GM19043 (cell line): ENCODE data around the gene FRMD4A.

Experiments used
- ATAC-seq: cut with Tn5 transposase; IDR thresholded peaks from one replicate; pipeline ENCODE4 v1.9.1; 2021; ENCODE audit warnings: low read depth; ENCODE audit not compliant: unreplicated experiment

The FRMD4A gene

GRCh38 chr10:14296065-14296709, 34.5 kb downstream of the FRMD4A start:
- ATAC-seq: no peak

GRCh38 chr10:14294347-14295059, 36.2 kb downstream of the FRMD4A start:
- no peak for ATAC-seq

- ATAC-seq: no peak
These were observed 37.2 kb downstream of the FRMD4A start for GRCh38 chr10:14293526-14293925.

- ATAC-seq: no peak
These were observed 39.4 kb downstream of the FRMD4A start for GRCh38 chr10:14291296-14291695.

- ATAC-seq: no peak
These were observed 44.7 kb downstream of the FRMD4A start for GRCh38 chr10:14285941-14286560.

- no peak for ATAC-seq
These were observed 48.4 kb downstream of the FRMD4A start for GRCh38 chr10:14282276-14282675.

GRCh38 chr10:14278533-14278932, 52.2 kb downstream of the FRMD4A start:
- no peak for ATAC-seq

- no peak for ATAC-seq
These were observed 54.5 kb downstream of the FRMD4A start for GRCh38 chr10:14276210-14276609.

- no peak for ATAC-seq
These were observed 59.1 kb downstream of the FRMD4A start for GRCh38 chr10:14271621-14272020.

GRCh38 chr10:14270370-14270769, 60.4 kb downstream of the FRMD4A start:
- no peak for ATAC-seq

- no peak for ATAC-seq
These were observed 65.0 kb downstream of the FRMD4A start for GRCh38 chr10:14265709-14266108.

GRCh38 chr10:14262836-14263425, 67.8 kb downstream of the FRMD4A start:
- ATAC-seq: no peak

GRCh38 chr10:14261336-14261735, 69.4 kb downstream of the FRMD4A start:
- ATAC-seq: no peak

- no peak for ATAC-seq
These were observed 70.8 kb downstream of the FRMD4A start for GRCh38 chr10:14259696-14260566.

GRCh38 chr10:14254368-14254767, 76.4 kb downstream of the FRMD4A start:
- no peak for ATAC-seq

GRCh38 chr10:14253711-14254110, 77.0 kb downstream of the FRMD4A start:
- ATAC-seq: no peak

GRCh38 chr10:14253079-14253478, 77.6 kb downstream of the FRMD4A start:
- ATAC-seq: no peak

GRCh38 chr10:14250496-14251076, 80.1 kb downstream of the FRMD4A start:
- no peak for ATAC-seq

GRCh38 chr10:14247377-14248116, 83.2 kb downstream of the FRMD4A start:
- ATAC-seq: no peak
